Hepatocyte (in vitro differentiated cells): Measurements from ENCODE around the gene SHC3.

Experiments used
- EZH2 ChIP-seq: fragments of 200-600 bp; sonication (generic); IDR thresholded peaks from 2 replicates; pipeline ENCODE4 v1.6.1; 2016; ENCODE audit warnings: antibody characterized with exemption, mild to moderate bottlenecking, borderline replicate concordance
- EZH2phosphoT487 ChIP-seq: fragments of 200-600 bp; sonication (generic); IDR thresholded peaks from one replicate; pipeline ENCODE4 v1.6.1; 2018; ENCODE audit warnings: antibody characterized with exemption, mild to moderate bottlenecking, low read depth, moderate library complexity; ENCODE audit not compliant: unreplicated experiment, severe bottlenecking
- TF ChIP-seq, protein P1 (sequence below): fragments of 200-600 bp; sonication (generic); IDR thresholded peaks from 2 replicates; pipeline ENCODE4 v1.5.1; 2016; ENCODE audit warnings: antibody characterized with exemption, mild to moderate bottlenecking; ENCODE audit not compliant: poor library complexity

DNA sequence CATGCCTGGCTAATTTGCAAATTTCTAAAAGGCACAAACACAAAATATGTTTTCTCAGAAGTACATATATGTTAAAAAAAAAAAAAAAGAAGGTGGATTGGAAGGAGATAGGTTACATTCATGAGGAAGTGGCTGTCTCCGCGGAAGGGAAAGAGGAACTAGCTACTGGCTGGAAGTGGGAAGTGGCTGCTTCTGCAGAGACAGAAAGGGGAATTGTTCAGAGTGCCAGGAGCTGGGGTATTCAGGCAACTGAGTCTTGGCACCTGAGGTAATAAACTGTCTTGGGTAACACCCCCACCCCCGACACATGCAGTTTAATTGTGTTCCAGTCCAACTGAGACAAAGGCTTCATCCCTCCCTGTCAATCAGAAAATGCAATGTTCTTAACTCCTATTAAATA is 141.7 kb downstream of the SHC3 start:
- TF ChIP-seq EZH2: no peak
- TF ChIP-seq, protein P1, sequence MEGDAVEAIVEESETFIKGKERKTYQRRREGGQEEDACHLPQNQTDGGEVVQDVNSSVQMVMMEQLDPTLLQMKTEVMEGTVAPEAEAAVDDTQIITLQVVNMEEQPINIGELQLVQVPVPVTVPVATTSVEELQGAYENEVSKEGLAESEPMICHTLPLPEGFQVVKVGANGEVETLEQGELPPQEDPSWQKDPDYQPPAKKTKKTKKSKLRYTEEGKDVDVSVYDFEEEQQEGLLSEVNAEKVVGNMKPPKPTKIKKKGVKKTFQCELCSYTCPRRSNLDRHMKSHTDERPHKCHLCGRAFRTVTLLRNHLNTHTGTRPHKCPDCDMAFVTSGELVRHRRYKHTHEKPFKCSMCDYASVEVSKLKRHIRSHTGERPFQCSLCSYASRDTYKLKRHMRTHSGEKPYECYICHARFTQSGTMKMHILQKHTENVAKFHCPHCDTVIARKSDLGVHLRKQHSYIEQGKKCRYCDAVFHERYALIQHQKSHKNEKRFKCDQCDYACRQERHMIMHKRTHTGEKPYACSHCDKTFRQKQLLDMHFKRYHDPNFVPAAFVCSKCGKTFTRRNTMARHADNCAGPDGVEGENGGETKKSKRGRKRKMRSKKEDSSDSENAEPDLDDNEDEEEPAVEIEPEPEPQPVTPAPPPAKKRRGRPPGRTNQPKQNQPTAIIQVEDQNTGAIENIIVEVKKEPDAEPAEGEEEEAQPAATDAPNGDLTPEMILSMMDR: no peak
- no peak for TF ChIP-seq EZH2phosphoT487
